HG02870 (cell line): Measurements from ENCODE around the gene FBXO44.
A peak's percentile ranks its signal among the peaks of the same experiment; 100 is the strongest.
"Not testable (repeated sequence)": the region's sequence is repeated elsewhere in the genome, so short reads cannot be mapped to it uniquely, and the experiment has no call there.

Experiments
- ATAC-seq: cut with Tn5 transposase; IDR thresholded peaks from one replicate; pipeline ENCODE4 v1.9.1; 2021; ENCODE audit warnings: mild to moderate bottlenecking, moderate library complexity; ENCODE audit not compliant: unreplicated experiment

Gene FBXO44, protein sequence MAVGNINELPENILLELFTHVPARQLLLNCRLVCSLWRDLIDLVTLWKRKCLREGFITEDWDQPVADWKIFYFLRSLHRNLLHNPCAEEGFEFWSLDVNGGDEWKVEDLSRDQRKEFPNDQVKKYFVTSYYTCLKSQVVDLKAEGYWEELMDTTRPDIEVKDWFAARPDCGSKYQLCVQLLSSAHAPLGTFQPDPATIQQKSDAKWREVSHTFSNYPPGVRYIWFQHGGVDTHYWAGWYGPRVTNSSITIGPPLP

DNA sequence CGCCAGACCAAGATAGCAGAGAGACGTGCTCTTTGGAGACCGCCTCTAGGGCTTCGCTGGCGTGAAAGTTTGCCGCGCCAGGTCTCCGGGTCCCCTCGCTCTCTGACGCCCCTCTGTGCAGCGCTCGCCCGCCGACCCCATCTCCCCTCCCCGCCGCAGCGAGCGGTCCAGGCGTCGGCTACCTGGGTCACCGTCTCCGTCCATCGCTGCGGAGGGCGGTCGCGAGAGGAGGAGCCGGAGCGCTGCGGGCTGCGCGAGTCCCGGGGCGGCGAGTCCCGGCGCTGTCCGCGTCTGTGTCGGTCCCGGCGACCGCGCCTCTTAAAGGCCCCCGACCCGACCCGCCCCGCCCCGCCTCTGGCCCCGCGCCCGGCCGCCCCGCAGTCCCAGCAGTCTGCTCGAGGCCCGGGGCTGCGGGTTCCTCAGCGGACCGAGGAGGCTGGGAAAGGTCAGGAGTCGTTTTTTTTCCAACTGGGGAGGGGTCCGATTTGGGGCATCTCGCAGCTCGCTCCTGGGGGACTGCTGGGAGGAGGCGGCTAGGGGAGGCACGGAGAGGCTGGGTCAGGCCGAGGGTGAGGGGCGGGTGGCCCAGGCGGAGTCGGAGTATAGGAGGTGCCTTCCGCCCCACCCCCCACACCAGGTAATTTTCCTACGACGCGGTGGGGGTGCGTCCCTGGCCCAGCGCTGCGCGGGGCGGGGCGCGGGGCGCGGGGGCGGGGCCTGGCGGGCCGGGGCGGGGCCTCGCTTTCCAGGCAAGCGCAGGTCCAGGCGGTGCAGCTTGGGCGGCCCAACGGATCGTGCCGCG is at the start of gene FBXO44, which contains the start of gene FBXO2:
Gene FBXO44, plus strand, starts transcription at position 741 of the 802 bp plus-strand sequence. CDS start 959 bp downstream, outside the sequence.
Gene FBXO2, minus strand, starts transcription at position 293 of the 802 bp plus-strand sequence. Its CDS starts 89 bp downstream, at position 204.
- peak; percentile 48 for ATAC-seq

DNA sequence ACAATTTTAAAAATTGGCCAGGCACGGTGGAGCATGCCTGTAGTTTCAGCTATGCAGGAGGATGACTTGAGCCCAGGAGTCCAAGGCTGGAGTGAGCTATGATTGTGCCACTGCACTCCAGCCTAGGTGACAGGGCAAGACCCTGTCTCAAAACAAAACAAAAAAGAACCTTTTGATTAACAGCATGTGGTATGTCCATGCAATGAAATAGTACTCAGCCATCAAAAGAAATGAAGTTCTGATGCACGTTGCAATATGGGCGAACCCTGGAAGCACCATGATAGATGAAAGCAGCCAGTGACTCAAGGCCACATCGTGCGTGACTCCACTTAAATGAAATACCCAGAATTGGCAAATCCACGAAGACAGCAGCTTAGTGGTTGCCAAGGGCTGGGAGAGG is 47.9 kb upstream of the FBXO44 start:
- ATAC-seq = no peak

DNA sequence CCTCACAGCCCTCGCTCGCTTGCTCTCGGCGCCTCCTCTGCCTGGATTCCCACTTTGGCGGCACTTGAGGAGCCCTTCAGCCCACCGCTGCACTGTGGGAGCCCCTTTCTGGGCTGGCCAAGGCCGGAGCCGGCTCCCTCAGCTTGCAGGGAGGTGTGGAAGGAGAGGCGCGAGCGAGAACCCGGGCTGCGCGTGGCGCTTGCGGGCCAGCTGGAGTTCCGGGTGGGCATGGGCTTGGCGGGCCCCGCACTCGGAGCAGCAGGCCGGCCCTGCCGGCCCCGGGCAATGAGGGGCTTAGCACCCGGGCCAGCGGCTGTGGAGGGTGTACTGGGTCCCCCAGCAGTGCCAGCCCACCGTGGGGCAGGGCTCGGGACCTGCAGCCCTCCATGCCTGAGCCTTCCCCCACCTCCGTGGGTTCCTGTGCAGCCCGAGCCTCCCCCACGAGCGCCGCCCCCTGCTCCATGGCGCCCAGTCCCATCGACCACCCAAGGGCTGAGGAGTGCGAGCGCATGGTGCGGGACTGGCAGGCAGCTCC is 46.0 kb upstream of the FBXO44 start:
- not testable (repeated sequence) for ATAC-seq

DNA sequence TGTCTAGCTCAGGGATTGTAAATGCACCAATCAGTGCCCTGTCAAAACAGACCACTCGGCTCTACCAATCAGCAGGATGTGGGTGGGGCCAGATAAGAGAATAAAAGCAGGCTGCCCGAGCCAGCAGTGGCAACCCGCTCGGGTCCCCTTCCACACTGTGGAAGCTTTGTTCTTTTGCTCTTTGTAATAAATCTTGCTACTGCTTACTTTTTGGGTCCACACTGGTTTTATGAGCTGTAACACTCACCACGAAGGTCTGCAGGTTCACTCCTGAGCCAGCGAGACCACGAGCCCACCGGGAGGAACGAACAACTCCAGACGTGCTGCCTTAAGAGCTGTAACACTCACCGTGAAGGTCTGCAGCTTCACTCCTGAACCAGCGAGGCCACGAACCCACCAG is 45.3 kb upstream of the FBXO44 start:
- ATAC-seq = not testable (repeated sequence)

DNA sequence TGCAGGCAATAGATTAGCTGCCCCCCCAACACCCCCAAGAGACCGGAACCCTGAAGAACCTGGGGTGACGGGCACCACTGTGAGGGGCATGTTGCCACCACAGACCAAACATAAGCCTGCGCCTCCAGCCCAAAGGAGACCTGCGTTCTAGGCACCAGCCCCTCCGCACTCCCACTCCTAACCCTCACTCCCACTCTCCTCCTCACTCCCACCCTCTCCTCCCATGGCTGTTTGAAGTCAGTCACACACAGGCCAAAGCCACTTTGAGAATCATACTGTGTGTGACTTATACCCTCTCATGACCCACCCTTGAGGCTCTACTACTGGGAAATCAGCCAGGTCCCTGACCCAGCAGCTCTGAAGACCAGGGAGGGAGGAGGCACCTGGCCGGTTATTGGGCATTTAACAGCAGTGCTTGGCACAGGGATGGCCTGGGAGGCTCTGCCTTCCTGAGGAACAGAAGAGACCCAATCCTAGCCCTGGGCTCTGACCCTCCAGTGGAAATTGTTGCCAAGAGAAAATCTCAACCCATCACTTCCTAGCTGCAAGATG is 44.0 kb upstream of the FBXO44 start:
- ATAC-seq = no peak

DNA sequence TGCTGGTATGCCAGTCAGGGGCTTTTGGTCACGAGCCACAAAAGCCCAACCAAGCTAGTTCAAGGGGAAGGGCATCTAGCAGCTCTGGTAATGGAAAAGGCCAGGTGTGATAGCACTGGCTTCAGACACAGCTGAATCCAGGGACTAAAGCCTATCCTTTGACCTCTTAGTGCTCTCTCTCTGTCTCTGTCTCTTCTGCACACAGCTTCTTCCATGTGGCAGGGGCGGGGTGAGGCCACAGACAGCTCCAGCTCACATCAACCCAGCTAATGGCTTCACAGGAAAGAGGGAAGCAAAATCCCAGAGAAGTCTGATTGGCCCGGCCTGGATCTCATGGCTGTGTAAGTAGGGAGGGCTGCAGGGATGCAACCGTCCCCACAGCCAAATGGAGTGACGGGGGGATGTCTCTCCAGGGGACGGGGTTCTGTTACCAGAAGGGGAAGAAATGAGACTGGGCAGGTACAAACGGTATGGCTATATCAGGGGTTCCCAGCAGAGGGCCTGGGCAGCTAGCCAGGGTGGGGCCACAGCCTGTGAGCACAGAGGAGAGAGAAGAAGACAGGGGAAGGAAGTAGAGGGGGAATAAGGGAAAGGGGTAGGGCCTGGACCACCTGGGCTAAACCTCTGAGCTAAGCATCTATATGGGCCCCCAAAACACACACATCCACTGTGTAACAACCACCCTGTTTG is 42.9 kb upstream of the FBXO44 start:
- no peak for ATAC-seq

DNA sequence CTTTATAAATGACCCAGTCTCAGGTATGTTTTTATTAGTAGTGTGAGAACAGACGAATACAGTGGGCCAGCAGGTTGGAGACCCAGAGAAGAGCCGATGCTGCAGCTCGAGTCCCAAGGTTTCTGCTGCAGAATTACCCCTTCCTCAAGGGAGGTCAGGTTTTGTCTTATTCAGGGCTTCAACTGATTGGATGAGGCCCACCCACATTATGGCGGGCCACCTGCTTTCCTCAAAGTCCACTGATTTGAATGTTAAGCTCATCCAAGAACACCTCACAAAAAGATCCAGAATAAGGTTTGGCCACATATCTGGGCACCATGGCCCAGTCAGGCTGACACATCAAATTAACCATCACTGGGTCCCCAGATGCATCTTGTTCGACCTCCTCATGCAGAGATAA is 41.3 kb upstream of the FBXO44 start:
- ATAC-seq = no peak

DNA sequence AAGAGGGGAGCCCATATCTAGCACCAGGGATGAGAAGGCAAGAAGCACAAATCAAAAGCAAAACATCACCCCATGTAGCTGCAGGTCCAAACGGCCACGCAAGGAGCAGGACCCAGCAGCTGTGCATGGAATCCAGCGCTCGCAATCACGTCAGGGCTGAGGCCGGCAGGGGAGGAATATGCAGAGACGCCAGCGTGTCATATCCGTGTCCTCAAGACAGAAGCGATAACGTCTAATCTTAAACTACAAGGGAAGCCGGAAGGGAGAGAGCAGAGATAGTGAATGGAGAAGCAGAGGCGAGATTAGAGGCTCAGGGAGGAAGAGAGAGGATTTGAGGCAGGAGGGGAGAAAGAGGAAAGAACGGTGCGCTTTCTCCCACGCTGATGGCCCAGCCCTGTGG is 39.6 kb upstream of the FBXO44 start:
- no peak for ATAC-seq

DNA sequence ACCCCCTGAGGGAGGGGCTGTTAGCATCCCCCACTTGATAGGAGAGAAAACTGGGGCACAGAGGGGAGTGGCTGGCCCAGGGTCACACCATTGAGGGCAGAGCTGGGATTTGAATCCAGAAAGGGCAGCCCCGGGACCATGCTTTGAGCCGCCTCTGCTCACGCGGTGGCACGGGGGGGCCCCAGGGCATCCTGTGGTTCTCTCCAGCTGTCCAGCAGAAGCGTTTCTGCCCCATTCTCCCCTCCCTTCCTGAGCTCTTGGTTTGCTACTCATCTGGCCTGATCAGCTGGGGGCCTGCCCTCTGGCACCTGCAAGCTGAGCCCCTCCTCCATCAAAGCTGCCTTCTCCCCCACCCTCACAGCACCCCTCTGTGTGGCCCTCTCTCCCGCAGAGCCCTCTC is 37.9 kb upstream of the FBXO44 start:
- no peak for ATAC-seq

DNA sequence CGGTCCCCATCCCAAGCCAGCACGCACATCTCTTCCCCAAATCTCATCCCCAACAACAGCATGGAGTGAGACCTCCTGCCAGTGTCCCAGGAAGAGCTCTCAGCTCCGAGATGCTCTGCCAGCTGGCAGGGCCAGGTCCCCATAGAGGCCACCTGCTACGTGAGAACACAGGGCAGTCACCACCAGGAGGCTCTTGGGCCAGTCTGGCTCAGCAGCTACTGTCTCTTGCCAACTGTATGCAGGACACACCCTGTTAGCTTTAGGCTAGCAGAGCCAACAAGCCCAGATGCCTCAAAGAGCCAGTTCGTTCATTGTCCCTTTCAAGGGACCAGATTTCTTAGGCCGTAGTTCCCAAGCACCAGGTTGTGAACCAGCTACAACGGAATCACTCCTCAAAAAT is 37.4 kb upstream of the FBXO44 start:
- ATAC-seq = no peak

DNA sequence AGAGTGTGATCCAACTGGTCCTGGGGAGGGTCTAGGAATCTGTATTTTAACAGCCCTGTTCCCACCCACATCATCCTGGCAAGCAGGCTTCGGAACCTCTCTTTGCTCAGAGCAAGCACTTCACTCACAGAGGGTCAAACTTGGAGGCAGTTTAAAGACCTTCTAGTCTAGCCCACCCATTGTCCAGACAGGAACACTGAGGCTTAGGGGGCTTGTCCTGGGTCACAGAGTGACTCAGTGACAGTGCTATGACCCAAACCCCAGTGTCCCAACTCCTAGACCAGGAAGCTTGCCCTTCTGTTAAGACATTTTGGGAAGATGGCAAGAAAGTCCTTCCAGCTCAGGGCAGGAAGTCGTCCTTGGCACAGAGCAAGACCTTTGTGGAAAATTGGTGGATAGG is 36.9 kb upstream of the FBXO44 start:
- ATAC-seq = no peak

DNA sequence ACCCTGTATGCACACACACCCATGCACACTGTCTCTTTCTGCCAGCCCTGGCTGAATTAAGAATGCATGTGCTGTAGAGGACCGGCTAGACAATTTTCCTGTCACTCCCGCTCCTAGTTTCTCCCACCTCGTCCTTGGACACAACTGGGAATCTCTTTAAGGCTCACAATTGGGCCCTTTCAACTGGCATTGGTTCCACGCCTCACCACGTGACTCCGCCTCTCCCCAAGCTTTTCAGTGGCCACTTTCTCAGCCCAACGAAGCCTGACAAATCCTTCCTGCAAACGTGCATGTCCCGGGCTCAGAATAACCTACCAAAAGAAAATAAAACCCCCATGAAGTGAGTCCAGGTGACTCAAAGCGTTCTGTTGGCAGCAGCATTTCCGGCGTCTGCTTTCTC is 34.3 kb upstream of the FBXO44 start:
- ATAC-seq = no peak

DNA sequence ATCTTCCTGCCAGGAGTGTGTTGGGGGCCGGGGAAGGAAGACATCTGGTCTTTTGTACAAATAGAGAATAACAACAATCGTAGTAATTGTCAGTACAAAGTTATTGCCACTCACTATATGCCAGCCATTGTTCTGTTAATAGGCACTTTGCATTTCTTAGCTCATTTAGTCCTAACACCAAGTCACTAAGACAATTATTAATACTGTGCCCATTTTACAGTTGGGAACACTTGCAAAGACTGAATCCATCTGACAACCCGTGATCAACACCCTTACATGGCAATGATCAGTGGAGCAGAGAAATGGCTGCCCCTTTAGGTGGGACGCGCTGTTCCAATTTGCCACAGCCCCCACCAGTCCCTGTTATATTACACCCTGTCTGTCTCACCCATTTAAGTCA is 33.8 kb upstream of the FBXO44 start:
- ATAC-seq = no peak

DNA sequence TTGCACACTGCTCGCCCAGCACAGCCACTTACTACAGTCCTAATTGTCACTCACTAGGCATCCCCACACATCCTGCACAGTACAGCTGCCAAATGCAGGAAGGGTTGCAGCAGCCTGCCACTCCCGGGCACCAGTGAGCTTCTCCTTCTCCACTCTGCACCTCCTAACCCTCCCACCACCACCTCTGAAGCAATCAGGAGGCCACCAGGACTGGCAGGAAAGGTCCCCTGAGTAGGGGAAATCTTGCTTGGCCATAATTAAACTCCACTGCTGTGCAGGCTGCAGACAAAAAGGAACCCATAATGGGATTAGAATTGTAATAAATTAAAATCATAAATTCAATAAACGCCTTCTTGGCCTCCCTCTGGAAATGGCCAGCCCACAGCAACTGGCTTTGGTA is 32.3 kb upstream of the FBXO44 start:
- ATAC-seq = no peak

DNA sequence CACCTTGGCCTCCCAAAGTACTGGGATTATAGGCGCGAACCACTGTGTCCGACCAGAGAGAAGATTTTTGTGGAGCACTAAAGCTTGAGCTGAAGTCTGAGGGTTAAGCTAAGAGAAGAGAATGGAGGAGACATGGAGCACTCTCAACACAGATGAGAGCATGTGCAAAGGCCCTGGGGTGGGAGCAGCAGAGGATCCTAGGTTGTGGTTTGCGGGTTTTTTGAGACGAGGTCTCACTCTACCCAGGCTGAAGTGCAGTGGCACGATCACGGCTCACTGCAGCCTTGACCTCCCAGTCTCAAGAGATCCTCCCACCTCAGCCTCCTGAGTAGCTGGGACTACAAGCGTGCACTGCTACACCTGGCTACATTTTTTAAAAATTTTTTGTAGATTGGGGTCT is 31.0 kb upstream of the FBXO44 start:
- no peak for ATAC-seq

DNA sequence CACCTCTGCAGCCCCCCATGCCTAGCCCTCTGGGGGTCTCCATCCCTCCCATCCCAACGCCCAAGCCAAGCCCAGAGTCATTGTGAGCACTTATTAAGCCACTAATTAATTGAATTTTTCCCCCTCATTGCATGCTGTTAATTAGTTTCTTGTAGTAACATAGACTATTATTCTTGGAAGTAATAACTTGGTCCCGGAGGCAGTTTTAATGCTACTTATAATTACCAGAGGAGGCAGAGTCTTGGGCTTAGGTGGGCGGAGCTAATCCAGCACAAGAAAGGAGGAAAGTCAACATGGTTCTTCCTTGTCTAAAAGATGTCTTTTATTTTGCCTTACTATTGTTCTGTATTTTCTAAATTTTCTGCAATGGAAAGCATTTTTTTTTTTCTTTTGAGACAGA is 28.1 kb upstream of the FBXO44 start:
- no peak for ATAC-seq

DNA sequence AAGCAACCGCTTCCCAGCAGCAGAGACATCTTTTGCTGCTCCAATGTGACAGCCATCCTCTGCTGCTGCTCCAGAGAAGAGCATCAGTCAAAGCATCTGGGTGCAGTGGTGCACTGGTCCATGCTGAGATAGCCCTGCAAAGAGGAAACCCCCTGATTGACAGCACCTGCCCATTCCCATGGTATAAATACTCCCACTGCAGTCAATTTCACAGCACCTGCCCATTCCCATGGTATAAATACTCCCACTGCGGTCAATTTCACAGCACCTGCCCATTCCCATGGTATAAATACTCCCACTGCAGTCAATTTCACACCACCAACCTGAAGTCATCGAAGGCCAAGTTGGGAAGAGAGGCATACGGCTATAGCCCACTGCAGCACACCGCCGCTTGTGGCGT is 25.9 kb upstream of the FBXO44 start:
- ATAC-seq = no peak

DNA sequence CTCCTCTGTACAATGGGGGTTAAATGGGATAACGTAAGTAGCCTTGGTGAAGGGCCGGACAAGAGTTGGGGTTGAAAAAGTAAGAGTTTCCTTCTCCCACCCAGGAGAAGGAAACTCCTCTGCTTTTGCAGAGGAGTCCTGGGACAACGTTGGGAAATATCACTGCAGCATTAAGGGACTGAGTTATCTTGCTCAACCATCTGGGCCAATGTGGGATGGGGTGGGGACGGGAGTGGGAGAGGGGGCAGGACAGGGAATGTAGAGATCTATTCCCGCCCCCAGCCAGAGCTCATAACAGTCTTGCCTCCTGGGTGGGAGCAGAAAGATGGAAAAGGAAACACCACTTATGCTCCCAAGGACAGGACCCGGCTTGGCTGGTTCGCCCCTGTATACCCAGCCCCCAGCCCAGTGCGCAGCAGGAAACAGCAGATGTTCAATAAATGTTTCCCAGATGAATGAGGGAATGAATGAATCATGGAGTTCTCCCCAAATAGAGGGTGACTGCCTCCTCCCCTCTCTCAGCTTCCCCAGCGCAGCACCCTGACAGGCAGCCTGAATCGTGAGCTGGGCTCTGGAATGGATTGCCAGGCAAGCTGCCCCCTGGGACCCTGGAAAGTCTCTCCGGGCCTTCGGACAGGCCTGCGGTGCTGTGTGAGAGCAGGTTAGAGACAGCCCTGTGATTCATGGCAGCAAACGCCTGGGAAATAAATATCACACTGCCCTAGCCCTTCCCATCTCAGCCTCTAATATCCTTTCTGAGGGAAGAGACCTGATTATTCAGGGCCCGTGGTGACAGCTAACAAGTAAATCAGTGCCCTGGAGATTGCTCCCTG is 25.3 kb upstream of the FBXO44 start:
- ATAC-seq = no peak

DNA sequence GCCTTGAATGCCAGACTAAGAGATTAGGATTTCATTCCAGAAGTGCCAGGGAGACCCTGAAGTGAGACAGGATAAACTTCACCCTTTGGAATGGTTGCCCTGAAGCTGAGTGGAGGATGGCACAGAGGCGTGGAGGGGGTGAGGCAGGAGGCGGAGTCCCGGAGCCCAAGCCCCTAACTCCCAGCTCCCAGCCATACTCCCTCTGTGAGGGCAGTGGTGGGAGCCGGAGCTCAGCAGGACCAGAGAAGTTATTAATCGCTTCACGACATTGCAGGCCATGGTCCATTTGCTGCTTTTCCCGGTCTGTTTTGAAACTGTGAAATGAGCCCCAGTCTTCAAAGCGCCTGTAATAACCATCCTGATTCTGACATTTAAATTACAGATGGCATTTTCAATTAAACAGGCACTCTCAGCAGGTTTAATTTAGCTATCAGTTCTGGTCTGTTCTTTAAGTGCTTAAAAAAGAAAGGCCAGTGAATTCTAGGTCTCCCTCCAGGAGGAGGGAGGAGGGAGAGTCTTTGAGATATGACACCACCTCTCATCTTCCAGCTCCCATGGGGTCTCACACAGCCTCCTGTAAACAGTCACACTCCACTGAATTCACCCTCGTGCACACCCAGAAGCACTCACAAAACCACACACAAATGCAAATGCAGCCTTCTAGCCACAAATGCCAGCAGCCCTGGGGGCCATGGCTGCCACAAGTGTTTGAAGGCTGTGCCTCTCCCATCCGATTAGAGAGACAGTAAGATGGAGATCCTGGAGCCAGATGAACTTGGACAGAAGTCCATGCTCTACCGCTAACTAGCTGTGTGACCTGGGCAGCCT is 20.1 kb upstream of the FBXO44 start:
- no peak for ATAC-seq
